HG03135 (cell line): ENCODE results near the gene CHST5.

Source experiments
- ATAC-seq: cut with Tn5 transposase; IDR thresholded peaks from one replicate; pipeline ENCODE4 v1.9.1; 2021; ENCODE audit warnings: mild to moderate bottlenecking, moderate library complexity; ENCODE audit not compliant: unreplicated experiment

Gene CHST5

DNA sequence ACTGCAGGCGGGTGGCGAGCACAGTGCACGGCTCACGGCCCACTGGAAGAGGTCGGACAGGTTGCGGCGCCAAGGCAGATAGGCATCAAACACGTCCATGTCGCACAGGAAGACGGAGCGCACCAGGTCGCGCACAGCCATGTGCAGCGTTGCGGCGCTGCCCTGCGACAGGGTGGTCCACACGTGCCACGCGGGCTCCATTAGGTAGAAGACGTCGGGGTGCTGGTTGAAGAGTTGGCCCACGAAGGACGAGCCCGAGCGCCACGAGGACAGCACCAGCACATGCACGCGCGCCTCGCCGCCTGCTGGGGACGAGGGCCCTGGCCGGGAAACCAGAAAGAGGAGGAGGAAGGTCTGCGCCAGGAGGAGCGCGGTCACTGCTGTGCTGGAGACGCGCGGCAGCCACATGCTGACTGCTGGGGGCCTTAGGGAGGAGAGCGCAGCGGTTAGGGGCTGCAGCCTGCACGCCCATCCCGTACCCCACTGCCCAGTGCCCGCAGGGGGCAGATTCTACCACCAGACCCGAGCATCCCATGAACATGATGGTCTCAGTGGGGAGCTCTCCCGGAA lies 56.4 kb downstream of the CHST5 start:
- ATAC-seq: no peak
